GM21825 (cell line): ENCODE data around the gene TNKS1BP1.

Experiments used
- ATAC-seq: cut with Tn5 transposase; IDR thresholded peaks from one replicate; pipeline ENCODE4 v1.9.1; 2021; ENCODE audit warnings: mild to moderate bottlenecking, moderate library complexity; ENCODE audit not compliant: unreplicated experiment

The TNKS1BP1 gene

GRCh38 chr11:57332694-57333440, 8.1 kb upstream of the TNKS1BP1 start:
- ATAC-seq = no peak

- no peak for ATAC-seq
These were observed 7.0 kb upstream of the TNKS1BP1 start for GRCh38 chr11:57331720-57332119.

- ATAC-seq = no peak
These were observed 5.3 kb upstream of the TNKS1BP1 start for GRCh38 chr11:57330029-57330428.

GRCh38 chr11:57327721-57328120, 3.0 kb upstream of the TNKS1BP1 start:
- no peak for ATAC-seq

- no peak for ATAC-seq
These were observed 940 bp upstream of the TNKS1BP1 start for GRCh38 chr11:57325735-57326048.

GRCh38 chr11:57324154-57324885, 432 bp downstream of the TNKS1BP1 start:
- no peak for ATAC-seq

GRCh38 chr11:57323855-57324153, 948 bp downstream of the TNKS1BP1 start:
- no peak for ATAC-seq

GRCh38 chr11:57323167-57323854, 1.4 kb downstream of the TNKS1BP1 start:
- no peak for ATAC-seq

GRCh38 chr11:57322256-57323166, 2.2 kb downstream of the TNKS1BP1 start:
- no peak for ATAC-seq

- ATAC-seq = no peak
These were observed 3.1 kb downstream of the TNKS1BP1 start for GRCh38 chr11:57321388-57322255.

GRCh38 chr11:57320719-57321387, 3.9 kb downstream of the TNKS1BP1 start:
- no peak for ATAC-seq

- no peak for ATAC-seq
These were observed 4.6 kb downstream of the TNKS1BP1 start for GRCh38 chr11:57320067-57320718.

GRCh38 chr11:57318178-57318577, 6.6 kb downstream of the TNKS1BP1 start:
- ATAC-seq = no peak

- ATAC-seq = no peak
These were observed 8.7 kb downstream of the TNKS1BP1 start for GRCh38 chr11:57316017-57316416.

GRCh38 chr11:57315491-57315890, 9.3 kb downstream of the TNKS1BP1 start:
- no peak for ATAC-seq

GRCh38 chr11:57314221-57314973, 10.4 kb downstream of the TNKS1BP1 start:
- ATAC-seq = no peak

GRCh38 chr11:57313788-57314135, 11.0 kb downstream of the TNKS1BP1 start:
- no peak for ATAC-seq

- no peak for ATAC-seq
These were observed 11.5 kb downstream of the TNKS1BP1 start for GRCh38 chr11:57313071-57313787.
